Activated T-helper 1 cell treated with anti-CD3 and anti-CD28 coated beads, Interleukin-2, amount 50 U/mL, for 16 hours (primary cell): Measurements from ENCODE around the gene PDE4D.
A peak's percentile ranks its signal among the peaks of the same experiment; 100 is the strongest.

Experiments
- DNase-seq, 2 donors: peaks; one replicate each; pipeline ENCODE4 v3.0.0-alpha.2; 2020; ENCODE audit warnings: low read depth in 1 of 2, low spot score in 1 of 2

PDE4D gene

DNA sequence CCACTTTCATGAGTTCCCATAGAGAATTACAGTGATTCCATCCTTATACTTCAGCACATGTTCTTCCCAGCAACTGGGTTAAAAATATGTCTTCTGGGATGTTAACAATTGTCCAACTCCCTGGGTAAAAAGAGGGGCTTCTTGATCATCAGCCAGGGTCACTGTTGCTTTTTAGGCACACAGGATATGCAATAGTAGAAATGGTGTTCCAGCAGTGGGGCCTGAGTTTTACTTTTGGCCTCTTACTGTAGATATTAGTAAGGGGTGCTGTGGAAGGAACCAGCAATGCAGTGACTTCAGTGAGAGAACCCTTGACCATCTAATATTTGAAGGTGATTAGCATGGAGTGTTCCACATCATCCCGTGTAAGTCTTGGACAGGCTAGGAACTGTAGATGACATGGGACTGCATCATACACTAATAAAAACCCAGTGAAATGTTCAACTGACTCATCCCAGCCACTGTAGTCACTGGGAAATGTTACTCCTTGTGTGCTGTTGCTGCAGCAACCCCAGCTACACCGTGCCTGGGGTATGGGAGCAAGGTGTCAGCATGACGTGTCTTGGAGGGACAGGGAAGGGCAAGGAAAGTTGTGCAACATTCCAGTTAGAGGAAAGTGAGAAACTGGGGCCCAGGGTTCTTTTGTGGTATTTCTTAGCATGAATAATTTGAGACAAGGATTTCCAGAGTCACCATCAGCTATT is 699.8 kb downstream of the PDE4D start:
- DNase-seq, result no peak

DNA sequence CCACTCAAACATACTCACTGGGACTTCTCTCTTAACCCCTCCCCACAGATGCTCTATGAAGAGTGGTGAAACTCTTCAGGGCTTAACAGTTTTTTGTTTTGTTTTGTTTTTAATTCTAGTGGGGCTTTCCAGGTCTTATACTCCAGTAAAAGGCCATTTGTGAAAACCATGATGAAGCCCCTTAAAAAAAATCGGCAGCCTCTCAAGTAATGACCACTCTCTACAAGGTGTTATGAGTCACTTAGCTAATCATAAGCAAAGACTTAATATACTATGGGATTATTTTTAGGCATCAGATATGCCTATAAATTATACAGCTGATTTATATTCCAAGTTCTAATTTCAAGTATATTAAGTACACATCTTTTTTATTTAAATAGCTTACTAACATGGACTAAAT is 702.8 kb downstream of the PDE4D start:
- DNase-seq, result no peak

DNA sequence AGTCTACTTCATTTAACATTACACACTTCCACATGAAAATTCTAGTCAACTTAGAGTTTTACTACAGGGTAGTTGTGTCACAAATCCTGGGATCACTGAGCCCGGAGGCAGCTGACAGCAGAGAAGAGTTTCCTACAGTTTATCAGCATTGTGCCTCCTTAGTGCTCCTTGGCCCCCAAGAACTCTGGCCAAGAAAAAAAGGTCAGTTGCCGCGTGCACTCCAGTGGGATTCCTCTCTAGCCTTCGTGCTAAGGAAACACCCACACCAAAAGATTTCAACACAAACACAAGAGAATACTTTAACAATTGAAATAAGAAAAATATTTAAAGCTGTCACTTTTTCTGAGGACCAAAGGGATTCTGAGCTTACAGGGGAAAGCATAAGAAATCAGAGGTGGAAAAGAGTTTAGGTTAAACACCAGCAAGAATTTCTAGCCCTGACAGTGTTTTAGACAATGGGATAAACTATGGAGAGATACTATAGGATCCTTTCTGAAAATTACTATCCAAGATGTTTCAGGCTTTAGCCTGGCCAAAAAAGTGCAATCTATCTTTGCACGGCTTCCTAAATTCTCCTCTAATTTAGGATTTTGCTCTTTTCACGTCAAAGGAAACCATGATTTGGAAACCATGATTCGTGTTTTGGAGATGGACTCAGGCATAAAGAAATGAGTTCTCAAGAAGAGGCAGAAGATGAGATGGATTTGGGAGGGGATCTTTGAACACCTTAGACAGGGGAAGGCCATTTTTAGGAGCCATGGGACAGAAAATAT is 703.9 kb downstream of the PDE4D start:
- DNase-seq, result no peak

DNA sequence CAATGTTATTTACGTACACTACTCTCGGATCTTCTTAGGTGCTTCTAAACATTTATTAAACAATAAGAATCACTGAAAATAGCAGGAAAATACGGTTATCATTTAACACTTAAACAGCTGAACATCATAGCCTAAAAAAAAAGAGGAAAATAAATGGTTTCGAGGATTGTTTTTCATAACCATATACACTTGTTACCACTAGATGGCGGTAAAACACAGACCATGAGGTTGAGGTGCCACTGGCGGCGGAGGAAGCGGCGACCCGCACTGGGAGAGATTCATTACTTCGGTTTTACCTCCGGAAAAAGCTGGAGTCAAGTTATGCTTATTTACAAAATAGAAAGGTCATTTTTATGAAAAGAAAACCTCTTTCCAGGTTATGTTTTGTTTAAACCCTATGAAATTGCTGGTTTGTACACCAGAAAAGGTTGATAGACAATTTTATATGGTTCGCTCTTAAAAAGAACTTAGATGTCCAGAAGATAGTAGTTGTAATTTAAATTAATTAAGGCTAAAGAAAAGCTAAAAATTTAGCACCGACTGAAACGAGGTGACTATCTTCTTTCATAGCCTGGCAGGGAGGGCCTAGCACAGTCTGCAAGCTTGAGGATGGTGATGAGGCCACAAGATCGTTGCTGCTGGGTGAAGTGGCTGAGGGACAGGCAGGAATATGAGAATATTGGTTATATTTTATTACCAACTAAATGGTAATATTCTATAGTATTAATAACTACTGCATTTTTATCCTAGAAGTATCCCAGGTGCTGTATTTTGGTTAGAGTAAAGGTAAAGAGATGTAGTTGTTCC is 704.9 kb downstream of the PDE4D start:
- peak; percentile 19 to 22 for DNase-seq

DNA sequence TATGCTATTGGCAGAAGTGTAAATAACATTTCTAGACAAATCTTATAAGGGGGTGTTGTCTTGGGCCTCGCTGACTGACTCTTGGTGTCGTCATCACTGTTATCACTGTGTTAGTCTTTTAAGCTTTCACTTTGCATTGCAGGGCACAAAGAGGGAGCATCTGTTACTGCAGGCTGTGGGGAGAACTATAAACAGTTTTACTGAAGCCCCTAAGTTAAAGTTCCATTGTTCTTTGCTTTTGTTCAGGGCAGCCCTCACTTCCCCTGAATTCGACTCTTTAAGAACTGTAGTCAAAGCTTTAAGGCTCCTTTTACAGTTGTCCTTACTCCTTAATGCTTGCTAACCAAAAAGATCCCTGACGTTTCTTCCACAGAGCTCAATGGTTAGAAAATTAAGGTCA is 705.7 kb downstream of the PDE4D start:
- DNase-seq, result no peak

GRCh38 chr5:59186623-59187022 is 706.9 kb downstream of the PDE4D start:
- no peak for DNase-seq

DNA sequence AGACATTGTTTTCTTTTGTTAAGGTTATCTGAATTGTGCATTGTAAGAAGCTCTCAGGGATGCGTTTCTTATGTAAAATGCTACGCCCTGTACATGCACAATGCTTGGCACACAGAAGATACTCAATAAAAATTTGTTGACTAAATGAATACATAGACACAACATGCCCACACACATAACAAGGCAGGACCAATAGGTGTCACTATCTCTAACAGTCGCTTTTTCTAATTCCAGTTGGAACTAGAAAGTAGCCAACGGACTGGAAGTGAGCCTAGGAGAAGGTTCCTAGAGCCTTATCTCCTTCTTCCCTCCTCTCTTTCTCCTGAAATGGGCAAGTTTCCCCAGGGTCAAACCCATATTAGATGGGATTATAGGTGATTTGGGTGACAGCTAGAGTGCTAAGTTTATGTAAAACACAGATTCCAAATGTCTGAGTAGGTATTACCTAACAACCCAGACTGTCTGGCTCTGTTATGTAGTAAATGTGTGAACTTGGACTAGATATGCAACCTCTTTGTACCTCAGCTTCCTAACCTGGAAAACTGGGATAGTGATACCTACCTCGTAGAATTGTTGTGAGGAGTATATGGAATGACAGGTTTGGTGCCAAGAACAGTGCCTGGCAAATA is 707.7 kb downstream of the PDE4D start:
- DNase-seq, result no peak

GRCh38 chr5:59184769-59185168 is 708.8 kb downstream of the PDE4D start:
- no peak for DNase-seq

DNA sequence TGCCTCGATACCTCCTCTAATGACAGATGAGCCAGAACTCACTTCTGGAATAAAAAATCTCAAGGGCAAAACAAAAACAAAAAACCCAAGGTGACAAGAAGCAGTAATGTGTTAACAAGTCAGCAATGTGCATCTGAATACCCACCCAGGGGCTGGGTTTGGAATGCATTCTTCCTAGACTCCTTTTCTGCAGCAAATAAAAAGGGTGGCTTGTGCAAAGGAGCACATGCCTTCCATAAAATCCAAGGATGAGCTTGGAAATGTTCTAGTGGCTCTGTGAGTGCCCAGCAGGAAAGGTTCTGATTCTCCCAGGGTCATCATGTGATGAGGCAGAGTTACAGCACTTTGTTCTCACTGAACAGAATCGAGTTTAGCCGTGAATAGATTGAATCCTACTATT is 710.8 kb downstream of the PDE4D start:
- no peak for DNase-seq

GRCh38 chr5:59180515-59180914 is 713.0 kb downstream of the PDE4D start:
- DNase-seq, result no peak

DNA sequence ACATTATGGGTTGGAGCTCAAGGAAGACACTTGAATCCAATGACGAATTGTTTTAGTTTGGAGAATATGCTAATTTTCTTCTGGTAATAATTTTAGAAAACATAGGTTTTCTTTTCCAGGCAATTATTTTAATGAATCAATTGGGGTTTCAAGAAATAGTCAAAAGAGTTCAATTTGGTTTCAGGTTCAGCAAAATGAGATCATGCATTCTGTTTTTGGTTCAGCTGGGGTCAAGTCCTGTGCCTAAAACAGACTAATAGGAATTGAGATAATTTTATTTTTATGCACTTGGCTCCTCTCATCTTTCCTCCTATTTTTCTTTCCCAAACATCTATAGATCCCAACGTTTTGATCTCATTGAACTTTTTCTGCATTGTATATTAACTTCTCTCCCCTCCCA is 713.8 kb downstream of the PDE4D start:
- DNase-seq, result no peak

DNA sequence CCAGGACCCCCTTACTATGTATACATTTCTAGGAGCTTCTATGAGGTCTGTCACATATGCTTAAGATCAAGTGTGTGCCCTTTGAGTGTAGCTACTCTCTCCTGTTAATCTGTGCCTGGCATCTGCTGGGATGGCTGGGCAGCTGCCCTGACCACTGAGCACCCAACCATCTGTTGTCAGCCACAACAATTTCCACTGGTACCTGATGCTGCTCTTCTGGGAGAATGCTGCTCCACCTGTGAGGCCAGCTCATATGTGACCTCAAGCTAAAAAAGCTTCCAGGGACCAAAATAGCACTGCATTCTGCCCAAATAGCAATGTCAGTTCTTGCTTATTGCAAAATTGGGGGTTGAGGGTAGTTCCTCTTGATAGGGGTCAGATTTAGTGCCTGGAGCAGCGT is 715.0 kb downstream of the PDE4D start:
- DNase-seq, result no peak

DNA sequence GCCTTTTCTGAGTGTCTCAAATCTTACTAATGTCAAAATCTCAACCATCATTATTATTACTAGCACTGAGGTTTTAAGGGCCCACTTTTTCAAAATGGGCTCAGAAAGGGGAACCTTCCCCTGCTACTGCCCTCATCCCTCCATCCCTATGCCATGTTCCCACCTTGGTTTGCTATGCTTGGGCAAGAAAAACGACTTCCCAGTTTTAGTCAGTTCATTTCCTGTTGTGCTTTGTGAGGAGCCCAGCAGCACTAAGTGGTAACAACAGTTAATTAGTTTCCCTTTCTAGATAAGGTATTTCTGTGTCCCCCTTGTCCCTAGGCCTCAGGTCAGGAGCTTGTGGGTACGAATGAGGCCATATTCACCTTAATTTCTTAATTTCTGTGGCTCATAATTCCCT is 715.5 kb downstream of the PDE4D start:
- DNase-seq, result no peak

DNA sequence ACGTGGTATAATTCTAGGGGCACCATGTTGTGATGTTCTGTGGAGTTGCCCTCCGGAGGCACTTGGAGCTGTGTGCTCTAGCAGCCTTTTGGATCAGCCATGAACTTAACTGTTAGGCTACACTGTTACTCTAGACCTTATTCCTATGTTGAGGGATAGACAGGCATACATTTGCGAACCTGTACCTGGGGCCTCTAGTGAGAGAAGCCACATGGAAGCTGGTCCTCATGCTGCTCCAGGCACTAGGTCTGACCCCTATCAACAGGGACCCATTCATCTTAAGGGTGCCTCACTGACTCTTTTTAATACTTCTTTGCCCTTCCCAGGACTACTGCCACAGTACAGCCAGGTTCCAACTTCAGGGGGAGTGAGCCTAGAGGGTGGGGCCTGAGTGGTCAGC is 715.9 kb downstream of the PDE4D start:
- DNase-seq, result no peak

GRCh38 chr5:59174248-59174844 is 719.2 kb downstream of the PDE4D start:
- DNase-seq, result no peak

DNA sequence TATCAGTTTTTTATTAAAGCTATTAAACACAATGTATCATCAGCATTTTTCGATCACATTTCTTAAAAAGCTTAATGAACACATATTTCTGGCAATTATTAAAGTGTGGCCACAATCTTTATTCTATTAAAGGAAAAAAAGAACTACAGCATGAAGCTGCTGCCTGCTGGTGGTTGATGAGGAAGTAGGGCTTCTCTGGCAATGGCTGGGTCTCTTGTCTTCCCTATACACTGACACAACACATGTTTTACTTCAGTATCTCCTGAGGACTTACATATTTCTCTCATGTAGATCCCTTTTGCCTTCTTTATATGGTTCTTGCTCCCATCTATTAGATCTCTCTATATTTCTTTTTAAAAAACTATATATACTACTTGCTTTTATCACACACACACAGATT is 719.9 kb downstream of the PDE4D start:
- no peak for DNase-seq

DNA sequence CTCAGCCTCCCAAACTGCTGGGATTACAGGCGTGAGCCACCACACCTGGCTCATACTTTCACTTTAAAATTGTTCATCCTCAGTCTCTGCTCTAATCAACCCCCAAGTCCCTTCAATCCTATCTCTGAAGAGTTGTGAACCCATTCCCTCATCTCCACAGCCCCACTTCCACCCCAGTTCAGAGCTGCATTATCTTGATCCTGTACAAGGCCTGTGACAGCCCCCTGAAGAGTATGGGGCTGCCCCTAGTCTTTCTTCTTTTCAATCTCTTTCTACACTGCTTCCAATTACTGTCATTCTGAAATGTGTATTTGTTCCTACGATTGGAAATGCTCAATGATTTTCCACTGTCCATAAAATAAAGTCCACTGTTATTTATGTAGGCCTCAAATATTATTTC is 722.4 kb downstream of the PDE4D start:
- DNase-seq, result no peak

GRCh38 chr5:59169768-59170150 is 723.8 kb downstream of the PDE4D start:
- no peak for DNase-seq

DNA sequence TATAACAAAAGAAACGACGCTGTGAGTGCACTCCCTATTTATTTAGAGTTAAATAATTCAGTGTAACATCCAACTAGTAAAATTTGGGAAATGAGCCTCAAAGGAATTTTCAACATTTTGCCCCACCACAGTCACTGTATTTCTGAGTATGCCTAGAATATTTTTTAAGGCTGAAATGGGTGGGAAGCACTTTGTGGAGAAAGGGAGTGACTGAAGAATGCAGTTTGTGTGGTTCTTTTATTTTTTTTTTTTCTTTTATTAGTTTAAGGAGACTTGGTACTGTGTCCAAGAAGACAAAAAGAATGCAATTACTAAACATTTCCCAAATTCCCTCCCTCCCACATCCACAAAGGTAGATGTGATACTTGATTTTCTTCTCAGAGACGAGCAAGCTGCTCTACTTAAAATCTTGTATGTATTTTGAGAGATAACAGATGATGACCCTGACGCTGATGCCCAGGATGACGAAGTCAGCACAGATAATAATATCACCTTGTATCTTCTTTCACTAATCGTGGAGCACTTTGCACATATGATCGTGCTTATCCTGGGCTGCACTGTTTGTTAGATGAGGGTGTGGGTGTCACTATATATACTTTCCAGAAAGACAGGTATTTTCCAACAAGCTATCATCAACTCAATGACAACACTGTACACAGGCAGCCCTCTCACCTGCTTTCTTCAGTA is 724.3 kb downstream of the PDE4D start:
- no peak for DNase-seq

DNA sequence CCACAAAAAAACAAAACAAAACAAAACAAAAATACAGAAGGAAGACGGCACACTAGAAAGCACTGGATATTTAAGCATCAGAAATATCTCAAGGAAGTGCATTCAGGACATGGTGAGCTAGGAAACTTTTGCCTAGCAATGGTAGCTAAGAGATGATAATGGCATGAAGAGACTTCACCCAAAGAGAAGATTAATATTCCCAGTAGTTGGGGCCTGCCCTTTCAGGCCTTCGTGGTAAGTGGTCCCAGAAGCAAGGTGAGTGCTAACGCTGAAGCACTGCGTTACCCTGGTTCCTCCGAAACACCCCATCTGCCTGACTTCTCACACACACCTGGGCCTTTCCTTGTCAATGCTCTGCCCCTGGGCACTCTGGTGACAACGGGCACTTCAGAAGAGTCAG is 725.5 kb downstream of the PDE4D start:
- DNase-seq, result no peak
